Stomach (tissue), 9 donors: ENCODE measurements around the gene PAX2. TPM values are rescaled to one million over a fixed set of nuclear protein-coding genes. Genes with fewer than 3 reads are reported as not detected.

Experiments used
- DNase-seq, 2 donors: peaks; one replicate each; pipeline versions ENCODE4 v3.0.0 to v3.0.0-alpha.2; 2013 to 2019
- H3K27ac ChIP-seq, 5 donors: fragments of 200-600 bp in 4 of 5; sonication (generic) in 4 of 5; one replicate each; pipeline ENCODE4 v1.5.1; 2013 to 2019; ENCODE audit warnings: mild to moderate bottlenecking in 1 of 5, moderate library complexity in 1 of 5
- H3K27me3 ChIP-seq, 3 donors: fragments of 200-600 bp; sonication (generic); one replicate each; pipeline ENCODE4 v1.5.1; 2017 to 2019; ENCODE audit warnings: mixed run types in 1 of 3
- H3K36me3 ChIP-seq, 4 donors: fragments of 200-600 bp; sonication (generic); 1 replicate in 3 of 4; 2 replicates in 1 of 4; pipeline ENCODE4 v1.5.1; 2016 to 2019
- H3K4me1 ChIP-seq, 4 donors: fragments of 200-600 bp; sonication (generic); one replicate each; pipeline ENCODE4 v1.5.1; 2016 to 2019
- H3K4me3 ChIP-seq, 4 donors: fragments of 200-600 bp; sonication (generic) in 3 of 4; one replicate each; pipeline ENCODE4 v1.5.1; 2016 to 2019; ENCODE audit warnings: mild to moderate bottlenecking in 1 of 4
- H3K9me3 ChIP-seq, 4 donors: fragments of 200-600 bp; sonication (generic); one replicate each; pipeline ENCODE4 v1.5.1; 2016 to 2019
- EP300 ChIP-seq: sonication (generic); formaldehyde crosslinking; IDR thresholded peaks from one replicate; pipeline ENCODE4 v1.6.1; 2017; ENCODE audit warnings: antibody characterized with exemption
- POLR2A ChIP-seq, 4 donors: fragments of 450-650 bp; IDR thresholded peaks; one replicate each; pipeline ENCODE4 v1.6.1; 2016; ENCODE audit warnings: antibody characterized with exemption in 4 of 4, control low read depth in 2 of 4, mild to moderate bottlenecking in 1 of 4, moderate library complexity in 1 of 4
- POLR2AphosphoS5 ChIP-seq, 3 donors: sonication (generic); formaldehyde crosslinking; IDR thresholded peaks; one replicate each; pipeline ENCODE4 v1.6.1; 2016; ENCODE audit warnings: antibody characterized with exemption in 3 of 3
- WGBS, 5 donors: extraction: QIAGEN DNeasy Blood & Tissue Kit in 3 of 5; methylation state at CpG; one replicate each; pipeline versions ENCODE4 v1.1.5 to v1.1.7; 2013 to 2018; 5-methylcytosine and 5-hydroxymethylcytosine counted together
- intact Hi-C: fragments of 100-400 bp; cut with DNase I; formaldehyde crosslinking; loops from one replicate; pipeline ENCODE4 v1.15.1; 2023; ENCODE audit warnings: low total_unique reads
- polyA plus RNA-seq, 3 donors: library from polyadenylated mRNA; stranded (reverse); fragments of 200-250 nt; gene quantifications; one replicate each; pipeline ENCODE4 v1.2.3, GENCODE V29; 2013
- total RNA-seq, 5 donors: library from RNA; depleted of rRNA; stranded (reverse); fragments of >200 nt; gene quantifications; one replicate each; pipeline versions ENCODE4 v1.1.0 to v1.2.3, GENCODE V29; 2014 to 2016
- TF ChIP-seq, protein P1 (sequence below), 7 experiments: fragments of 450-650 bp in 4 of 7; fragments of 200-600 bp in 3 of 7; sonication (generic) in 3 of 7; IDR thresholded peaks; one replicate each; pipeline ENCODE4 v1.5.1; 2016 to 2019; ENCODE audit warnings: antibody characterized with exemption in 7 of 7, control low read depth in 2 of 7, mild to moderate bottlenecking in 1 of 7
- donor health status: healthy with polysubstance abuse.
- donor health status: Bipolar disorder and iron deficiency.
- donor health status: healthy.

The PAX2 gene
- total and polyA plus RNA-seq, 8 donors: not detected

DNA sequence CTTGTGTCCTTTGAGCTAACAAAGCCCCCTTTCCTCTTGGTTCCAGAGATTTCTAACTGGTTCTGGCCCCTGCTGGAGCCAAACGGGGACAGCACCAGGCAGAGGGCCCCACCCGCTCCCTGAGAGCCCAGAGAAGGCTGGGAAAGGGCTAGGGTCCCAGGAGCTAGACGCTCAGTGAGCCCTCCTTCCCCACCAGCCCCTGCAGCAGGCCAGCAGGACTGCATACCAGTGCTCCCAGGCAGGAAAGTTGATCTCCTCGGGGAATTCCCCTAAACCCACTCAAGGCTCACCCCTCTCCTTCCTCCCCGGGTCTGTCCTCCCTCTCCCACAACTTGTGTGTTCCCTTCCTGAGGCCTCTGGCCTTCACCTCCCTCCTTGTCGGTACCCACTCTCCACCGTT lies 47.7 kb downstream of the PAX2 start:
- H3K27me3 ChIP-seq: peaks cover 0 to 78% (median 13%) of the 10 kb centered on the region in 3 donors
- no peak for DNase-seq
- 45 to 63% (median 53%) methylated on average over 7 of the region's 7 CpGs for WGBS, 5 donors

GRCh38 chr10:100799881-100800280 lies 54.5 kb downstream of the PAX2 start:
- H3K4me1 ChIP-seq: no peaks in the 10 kb centered on the region
- DNase-seq: no peak
- 88 to 94% (median 92%) methylated on average over 7 of the region's 7 CpGs for WGBS, 5 donors
- no peak overlapping the region for H3K27ac ChIP-seq
- H3K27me3 ChIP-seq: peaks cover 0 to 89% (median 50%) of the 10 kb centered on the region in 3 donors
- intact Hi-C loops: no loop called here
- no peak overlapping the region for H3K4me3 ChIP-seq
- no peaks in the 10 kb centered on the region for H3K9me3 ChIP-seq
- TF ChIP-seq, protein P1, sequence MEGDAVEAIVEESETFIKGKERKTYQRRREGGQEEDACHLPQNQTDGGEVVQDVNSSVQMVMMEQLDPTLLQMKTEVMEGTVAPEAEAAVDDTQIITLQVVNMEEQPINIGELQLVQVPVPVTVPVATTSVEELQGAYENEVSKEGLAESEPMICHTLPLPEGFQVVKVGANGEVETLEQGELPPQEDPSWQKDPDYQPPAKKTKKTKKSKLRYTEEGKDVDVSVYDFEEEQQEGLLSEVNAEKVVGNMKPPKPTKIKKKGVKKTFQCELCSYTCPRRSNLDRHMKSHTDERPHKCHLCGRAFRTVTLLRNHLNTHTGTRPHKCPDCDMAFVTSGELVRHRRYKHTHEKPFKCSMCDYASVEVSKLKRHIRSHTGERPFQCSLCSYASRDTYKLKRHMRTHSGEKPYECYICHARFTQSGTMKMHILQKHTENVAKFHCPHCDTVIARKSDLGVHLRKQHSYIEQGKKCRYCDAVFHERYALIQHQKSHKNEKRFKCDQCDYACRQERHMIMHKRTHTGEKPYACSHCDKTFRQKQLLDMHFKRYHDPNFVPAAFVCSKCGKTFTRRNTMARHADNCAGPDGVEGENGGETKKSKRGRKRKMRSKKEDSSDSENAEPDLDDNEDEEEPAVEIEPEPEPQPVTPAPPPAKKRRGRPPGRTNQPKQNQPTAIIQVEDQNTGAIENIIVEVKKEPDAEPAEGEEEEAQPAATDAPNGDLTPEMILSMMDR (IDR thresholded peaks at IDR 0.05): no peak
- TF ChIP-seq POLR2AphosphoS5 (IDR thresholded peaks at IDR 0.05) (no peak), EP300 (no peak), POLR2A (IDR thresholded peaks at IDR 0.05) (no peak)
- H3K36me3 ChIP-seq: no peaks in the 10 kb centered on the region

More for the DNA sequence above, 47.7 kb downstream of the PAX2 start:
- Histone ChIP-seq H3K9me3 (no peaks in the 10 kb centered on the region), H3K4me1 (no peaks in the 10 kb centered on the region), H3K27ac (no peak overlapping the region), H3K4me3 (no peak overlapping the region), H3K36me3 (no peaks in the 10 kb centered on the region)
- intact Hi-C loops: no loop called here
- no peak for TF ChIP-seq POLR2A (IDR thresholded peaks at IDR 0.05)
- TF ChIP-seq POLR2AphosphoS5 (IDR thresholded peaks at IDR 0.05): no peak
- TF ChIP-seq EP300: no peak
- TF ChIP-seq, protein P1 (IDR thresholded peaks at IDR 0.05): no peak

GRCh38 chr10:100800931-100801330 lies 55.5 kb downstream of the PAX2 start:
- Histone ChIP-seq H3K4me1 (no peaks in the 10 kb centered on the region), H3K27me3 (peaks cover 0 to 94% (median 53%) of the 10 kb centered on the region in 3 donors), H3K9me3 (no peaks in the 10 kb centered on the region), H3K36me3 (no peaks in the 10 kb centered on the region), H3K27ac (no peak overlapping the region), H3K4me3 (no peak overlapping the region)
- DNase-seq: no peak
- TF ChIP-seq EP300: no peak
- TF ChIP-seq, protein P1 (IDR thresholded peaks at IDR 0.05): no peak
- TF ChIP-seq POLR2A (IDR thresholded peaks at IDR 0.05): no peak
- no peak for TF ChIP-seq POLR2AphosphoS5 (IDR thresholded peaks at IDR 0.05)
- intact Hi-C loops: no loop called here
- 55 to 69% (median 63%) methylated on average over 4 of the region's 4 CpGs for WGBS, 5 donors

DNA sequence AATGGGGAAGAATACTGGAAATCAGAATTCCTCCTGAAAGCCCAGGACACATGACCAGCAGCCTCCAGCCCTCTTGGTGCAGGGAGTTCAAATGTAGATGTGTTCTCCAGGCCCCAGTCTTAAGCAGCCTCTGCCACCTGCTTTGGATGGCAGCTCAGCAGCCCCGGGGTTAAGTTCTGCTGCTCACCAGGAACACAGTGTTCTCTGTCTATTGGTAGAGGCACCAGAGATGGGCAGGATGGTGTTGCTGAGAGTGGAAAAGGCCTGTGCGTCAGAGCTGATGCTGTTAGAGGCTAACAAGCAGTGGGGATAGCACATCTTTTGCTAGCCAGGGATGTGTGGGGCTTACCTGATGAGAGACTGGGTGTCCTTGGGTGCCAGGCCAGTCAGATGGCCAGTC lies 56.8 kb downstream of the PAX2 start:
- Histone ChIP-seq H3K4me3 (no peak overlapping the region), H3K27ac (no peak overlapping the region), H3K4me1 (no peaks in the 10 kb centered on the region), H3K36me3 (no peaks in the 10 kb centered on the region), H3K27me3 (peaks cover 0 to 97% (median 57%) of the 10 kb centered on the region in 3 donors), H3K9me3 (no peaks in the 10 kb centered on the region)
- intact Hi-C loops: no loop called here
- TF ChIP-seq POLR2AphosphoS5 (IDR thresholded peaks at IDR 0.05) (no peak), POLR2A (IDR thresholded peaks at IDR 0.05) (no peak), EP300 (no peak)
- TF ChIP-seq, protein P1 (IDR thresholded peaks at IDR 0.05): no peak
- no peak for DNase-seq
- 34 to 72% (median 66%) methylated on average over 2 of the region's 2 CpGs for WGBS, 5 donors
